Loucy (cell line): ENCODE measurements around the gene S1PR4.

ENCODE experiments used
- CTCF ChIP-seq: fragments of 200-600 bp; sonication (generic); conservative IDR thresholded peaks from 2 replicates; pipeline ENCODE4 v1.5.1; 2014; ENCODE audit warnings: mild to moderate bottlenecking, antibody characterized with exemption, low read length
- EZH2phosphoT487 ChIP-seq: fragments of 200-600 bp; IDR thresholded peaks from 2 replicates; pipeline ENCODE4 v1.6.1; 2018; ENCODE audit warnings: antibody characterized with exemption, mild to moderate bottlenecking, moderate library complexity, borderline replicate concordance

- TF ChIP-seq CTCF (no peak), EZH2phosphoT487 (no peak)
Observed at GRCh38 chr19:3192228-3192635, 13.7 kb downstream of the S1PR4 start.
